GM23338 (cell line): ENCODE measurements around the gene TXNDC2. TPM values are rescaled to one million over a fixed set of nuclear protein-coding genes. Genes with fewer than 3 reads are reported as not detected.

Source experiments
- ATAC-seq: fragments of 200-7000 bp; cut with Tn5 transposase; 3 replicates; pipeline ENCODE4 v1.9.1; 2020
- DNase-seq: peaks from one replicate; pipeline ENCODE4 v3.0.0-alpha.2; 2015; ENCODE audit warnings: low spot score
- H2AFZ ChIP-seq: fragments of 200-600 bp; sonication (generic); 2 replicates; pipeline ENCODE4 v1.8.0; 2016; ENCODE audit warnings: antibody characterized with exemption, mild to moderate bottlenecking, moderate library complexity
- H3F3A ChIP-seq: fragments of 200-600 bp; sonication (generic); replicated peaks from 2 replicates; pipeline ENCODE4 v1.8.0; 2017; ENCODE audit warnings: antibody characterized with exemption, mixed run types, low read depth
- H3K27ac ChIP-seq: fragments of 200-600 bp; sonication (generic); 2 replicates; pipeline ENCODE4 v1.6.1; 2016; ENCODE audit warnings: low read depth
- H3K27me3 ChIP-seq: fragments of 200-600 bp; sonication (generic); 2 replicates; pipeline ENCODE4 v1.8.0; 2016; ENCODE audit warnings: mild to moderate bottlenecking, mixed run types, moderate library complexity; ENCODE audit not compliant: insufficient read depth
- H3K36me3 ChIP-seq: fragments of 200-600 bp; sonication (generic); 2 replicates; pipeline ENCODE4 v1.8.0; 2016; ENCODE audit warnings: mild to moderate bottlenecking; ENCODE audit not compliant: insufficient read depth
- H3K4me1 ChIP-seq: fragments of 200-600 bp; sonication (generic); 2 replicates; pipeline ENCODE4 v1.8.0; 2016; ENCODE audit warnings: mild to moderate bottlenecking, moderate library complexity; ENCODE audit not compliant: insufficient read depth
- H3K4me2 ChIP-seq: fragments of 200-600 bp; sonication (generic); 2 replicates; pipeline ENCODE4 v1.7.1; 2017; ENCODE audit warnings: mixed run types
- H3K4me3 ChIP-seq: fragments of 200-600 bp; sonication (generic); 2 replicates; pipeline ENCODE4 v1.6.1; 2016; ENCODE audit warnings: mixed run types
- H3K79me2 ChIP-seq: fragments of 200-600 bp; sonication (generic); replicated peaks from 2 replicates; pipeline ENCODE4 v1.8.0; 2017; ENCODE audit warnings: mild to moderate bottlenecking; ENCODE audit not compliant: insufficient read depth
- H3K9me2 ChIP-seq: fragments of 200-600 bp; sonication (generic); 2 replicates; pipeline ENCODE4 v1.8.0; 2017; ENCODE audit not compliant: insufficient read depth
- H4K20me1 ChIP-seq: fragments of 200-600 bp; sonication (generic); replicated peaks from 2 replicates; pipeline ENCODE4 v1.8.0; 2017; ENCODE audit warnings: mild to moderate bottlenecking; ENCODE audit not compliant: insufficient read depth
- H3K27ac Mint-ChIP-seq: 2 replicates; pipeline ENCODE4 v1.8.0; 2020; ENCODE audit warnings: inconsistent platforms, mild to moderate bottlenecking, moderate library complexity, mixed read lengths
- H3K27me3 Mint-ChIP-seq: 3 replicates; pipeline ENCODE4 v1.8.0; 2022; ENCODE audit warnings: low read depth, mild to moderate bottlenecking, moderate library complexity, mixed read lengths, inconsistent platforms; ENCODE audit not compliant: insufficient read depth, poor library complexity
- H3K36me3 Mint-ChIP-seq: 3 replicates; pipeline ENCODE4 v1.8.0; 2021; ENCODE audit warnings: low read depth, mild to moderate bottlenecking, inconsistent platforms, moderate library complexity, mixed read lengths
- H3K4me1 Mint-ChIP-seq: 3 replicates; pipeline ENCODE4 v1.8.0; 2020; ENCODE audit warnings: mild to moderate bottlenecking, inconsistent platforms, mixed read lengths
- H3K4me3 Mint-ChIP-seq: 3 replicates; pipeline ENCODE4 v1.8.0; 2021; ENCODE audit warnings: moderate library complexity, mild to moderate bottlenecking, inconsistent platforms, mixed read lengths
- H3K9me3 Mint-ChIP-seq: 3 replicates; pipeline ENCODE4 v1.8.0; 2020; ENCODE audit warnings: moderate library complexity, mild to moderate bottlenecking, inconsistent platforms, mixed read lengths
- CREB1 ChIP-seq: fragments of 250-450 bp; sonication (Bioruptor Pico); IDR thresholded peaks from 2 replicates; pipeline ENCODE4 v1.5.0; 2020; ENCODE audit warnings: low read depth, mild to moderate bottlenecking, moderate library complexity
- JUNB ChIP-seq: IDR thresholded peaks from one replicate; pipeline ENCODE4 v1.6.1; 2016; ENCODE audit warnings: antibody characterized with exemption; ENCODE audit not compliant: unreplicated experiment
- NANOG ChIP-seq: IDR thresholded peaks from 2 replicates; pipeline ENCODE4 v1.6.1; 2016; ENCODE audit warnings: antibody characterized with exemption, borderline replicate concordance
- ZNF114 ChIP-seq: fragments of 250-450 bp; sonication (Bioruptor Pico); IDR thresholded peaks from 2 replicates; pipeline ENCODE4 v1.5.0; 2020; ENCODE audit warnings: mild to moderate bottlenecking, moderate library complexity
- ZNF331 ChIP-seq: fragments of 250-450 bp; sonication (Bioruptor Pico); IDR thresholded peaks from 2 replicates; pipeline ENCODE4 v1.5.0; 2020; ENCODE audit warnings: low read depth, mild to moderate bottlenecking, moderate library complexity
- polyA plus RNA-seq: library from polyadenylated mRNA; unstranded; fragments of >200 nt; fragmentation: Nextera tagmentation; extraction: Ambion mirVana; gene quantifications from 2 replicates; pipeline ENCODE4 v1.2.1, GENCODE V29; 2016
- total RNA-seq: library from RNA; depleted of rRNA; stranded (reverse); fragments of >200 nt; shearing (Covaris generic); gene quantifications from 2 replicates; pipeline ENCODE4 v1.2.3, GENCODE V29; 2014
- TF ChIP-seq, protein P1 (sequence below): IDR thresholded peaks from 2 replicates; pipeline ENCODE4 v1.6.1; 2016; ENCODE audit warnings: antibody characterized with exemption
- TF ChIP-seq, protein P2 (sequence below): fragments of 250-450 bp; sonication (Bioruptor Pico); IDR thresholded peaks from 2 replicates; pipeline ENCODE4 v1.5.0; 2020; ENCODE audit warnings: mild to moderate bottlenecking, moderate library complexity

Gene TXNDC2
- total and polyA plus RNA-seq, 2 experiments from 2014 or later, result 0.16 TPM; not detected in 1

DNA sequence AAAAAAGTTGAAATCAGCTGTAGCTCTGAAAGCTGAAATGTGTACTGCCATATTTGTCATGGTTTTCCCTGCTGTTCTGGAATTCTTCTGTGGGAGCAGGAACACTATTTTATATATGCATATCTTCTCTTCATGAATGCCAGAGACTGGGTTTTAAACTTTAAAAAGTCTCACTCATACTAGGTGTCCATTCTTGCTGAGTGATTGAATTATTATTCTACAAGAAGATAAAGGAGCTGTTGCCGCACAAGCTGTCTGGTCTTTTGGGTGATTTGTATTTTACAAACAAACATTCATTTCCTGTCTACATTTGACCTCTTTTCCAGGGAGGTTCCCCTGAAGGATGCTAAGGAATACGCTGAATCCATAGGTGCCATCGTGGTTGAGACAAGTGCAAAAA is 40.5 kb upstream of the TXNDC2 start:
- Mint-ChIP-seq H3K27ac (no peak overlapping the region), H3K36me3 (no peaks in the 10 kb centered on the region), H3K4me3 (no peak overlapping the region), H3K4me1 (peaks cover 24% of the 10 kb centered on the region), H3K9me3 (no peaks in the 10 kb centered on the region; the same call in 2 of the 3 replicates), H3K27me3 (peaks cover 2% of the 10 kb centered on the region)
- Histone ChIP-seq H3K4me2 (no peak overlapping the region), H3F3A (0 out of 2 replicates have a peak, but pooled peaks cover 3% of the 10 kb centered on the region), H3K9me2 (no peaks in the 10 kb centered on the region; the same call in 1 of the 2 replicates), H4K20me1 (no peaks in the 10 kb centered on the region), H3K4me1 (peaks cover 12% of the 10 kb centered on the region), H3K36me3 (no peaks in the 10 kb centered on the region), H3K27ac (no peak overlapping the region), H2AFZ (no peak overlapping the region), H3K4me3 (no peak overlapping the region), H3K79me2 (no peaks in the 10 kb centered on the region), H3K27me3 (no peaks in the 10 kb centered on the region)
- ATAC-seq (no peak), DNase-seq (no peak)
- TF ChIP-seq, protein P1, sequence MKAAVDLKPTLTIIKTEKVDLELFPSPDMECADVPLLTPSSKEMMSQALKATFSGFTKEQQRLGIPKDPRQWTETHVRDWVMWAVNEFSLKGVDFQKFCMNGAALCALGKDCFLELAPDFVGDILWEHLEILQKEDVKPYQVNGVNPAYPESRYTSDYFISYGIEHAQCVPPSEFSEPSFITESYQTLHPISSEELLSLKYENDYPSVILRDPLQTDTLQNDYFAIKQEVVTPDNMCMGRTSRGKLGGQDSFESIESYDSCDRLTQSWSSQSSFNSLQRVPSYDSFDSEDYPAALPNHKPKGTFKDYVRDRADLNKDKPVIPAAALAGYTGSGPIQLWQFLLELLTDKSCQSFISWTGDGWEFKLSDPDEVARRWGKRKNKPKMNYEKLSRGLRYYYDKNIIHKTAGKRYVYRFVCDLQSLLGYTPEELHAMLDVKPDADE, result no peak
- TF ChIP-seq ZNF114 (no peak), NANOG (no peak), JUNB (no peak), CREB1 (CRISPR knock-in tag) (no peak), ZNF331 (CRISPR knock-in tag) (no peak)
- TF ChIP-seq, protein P2, sequence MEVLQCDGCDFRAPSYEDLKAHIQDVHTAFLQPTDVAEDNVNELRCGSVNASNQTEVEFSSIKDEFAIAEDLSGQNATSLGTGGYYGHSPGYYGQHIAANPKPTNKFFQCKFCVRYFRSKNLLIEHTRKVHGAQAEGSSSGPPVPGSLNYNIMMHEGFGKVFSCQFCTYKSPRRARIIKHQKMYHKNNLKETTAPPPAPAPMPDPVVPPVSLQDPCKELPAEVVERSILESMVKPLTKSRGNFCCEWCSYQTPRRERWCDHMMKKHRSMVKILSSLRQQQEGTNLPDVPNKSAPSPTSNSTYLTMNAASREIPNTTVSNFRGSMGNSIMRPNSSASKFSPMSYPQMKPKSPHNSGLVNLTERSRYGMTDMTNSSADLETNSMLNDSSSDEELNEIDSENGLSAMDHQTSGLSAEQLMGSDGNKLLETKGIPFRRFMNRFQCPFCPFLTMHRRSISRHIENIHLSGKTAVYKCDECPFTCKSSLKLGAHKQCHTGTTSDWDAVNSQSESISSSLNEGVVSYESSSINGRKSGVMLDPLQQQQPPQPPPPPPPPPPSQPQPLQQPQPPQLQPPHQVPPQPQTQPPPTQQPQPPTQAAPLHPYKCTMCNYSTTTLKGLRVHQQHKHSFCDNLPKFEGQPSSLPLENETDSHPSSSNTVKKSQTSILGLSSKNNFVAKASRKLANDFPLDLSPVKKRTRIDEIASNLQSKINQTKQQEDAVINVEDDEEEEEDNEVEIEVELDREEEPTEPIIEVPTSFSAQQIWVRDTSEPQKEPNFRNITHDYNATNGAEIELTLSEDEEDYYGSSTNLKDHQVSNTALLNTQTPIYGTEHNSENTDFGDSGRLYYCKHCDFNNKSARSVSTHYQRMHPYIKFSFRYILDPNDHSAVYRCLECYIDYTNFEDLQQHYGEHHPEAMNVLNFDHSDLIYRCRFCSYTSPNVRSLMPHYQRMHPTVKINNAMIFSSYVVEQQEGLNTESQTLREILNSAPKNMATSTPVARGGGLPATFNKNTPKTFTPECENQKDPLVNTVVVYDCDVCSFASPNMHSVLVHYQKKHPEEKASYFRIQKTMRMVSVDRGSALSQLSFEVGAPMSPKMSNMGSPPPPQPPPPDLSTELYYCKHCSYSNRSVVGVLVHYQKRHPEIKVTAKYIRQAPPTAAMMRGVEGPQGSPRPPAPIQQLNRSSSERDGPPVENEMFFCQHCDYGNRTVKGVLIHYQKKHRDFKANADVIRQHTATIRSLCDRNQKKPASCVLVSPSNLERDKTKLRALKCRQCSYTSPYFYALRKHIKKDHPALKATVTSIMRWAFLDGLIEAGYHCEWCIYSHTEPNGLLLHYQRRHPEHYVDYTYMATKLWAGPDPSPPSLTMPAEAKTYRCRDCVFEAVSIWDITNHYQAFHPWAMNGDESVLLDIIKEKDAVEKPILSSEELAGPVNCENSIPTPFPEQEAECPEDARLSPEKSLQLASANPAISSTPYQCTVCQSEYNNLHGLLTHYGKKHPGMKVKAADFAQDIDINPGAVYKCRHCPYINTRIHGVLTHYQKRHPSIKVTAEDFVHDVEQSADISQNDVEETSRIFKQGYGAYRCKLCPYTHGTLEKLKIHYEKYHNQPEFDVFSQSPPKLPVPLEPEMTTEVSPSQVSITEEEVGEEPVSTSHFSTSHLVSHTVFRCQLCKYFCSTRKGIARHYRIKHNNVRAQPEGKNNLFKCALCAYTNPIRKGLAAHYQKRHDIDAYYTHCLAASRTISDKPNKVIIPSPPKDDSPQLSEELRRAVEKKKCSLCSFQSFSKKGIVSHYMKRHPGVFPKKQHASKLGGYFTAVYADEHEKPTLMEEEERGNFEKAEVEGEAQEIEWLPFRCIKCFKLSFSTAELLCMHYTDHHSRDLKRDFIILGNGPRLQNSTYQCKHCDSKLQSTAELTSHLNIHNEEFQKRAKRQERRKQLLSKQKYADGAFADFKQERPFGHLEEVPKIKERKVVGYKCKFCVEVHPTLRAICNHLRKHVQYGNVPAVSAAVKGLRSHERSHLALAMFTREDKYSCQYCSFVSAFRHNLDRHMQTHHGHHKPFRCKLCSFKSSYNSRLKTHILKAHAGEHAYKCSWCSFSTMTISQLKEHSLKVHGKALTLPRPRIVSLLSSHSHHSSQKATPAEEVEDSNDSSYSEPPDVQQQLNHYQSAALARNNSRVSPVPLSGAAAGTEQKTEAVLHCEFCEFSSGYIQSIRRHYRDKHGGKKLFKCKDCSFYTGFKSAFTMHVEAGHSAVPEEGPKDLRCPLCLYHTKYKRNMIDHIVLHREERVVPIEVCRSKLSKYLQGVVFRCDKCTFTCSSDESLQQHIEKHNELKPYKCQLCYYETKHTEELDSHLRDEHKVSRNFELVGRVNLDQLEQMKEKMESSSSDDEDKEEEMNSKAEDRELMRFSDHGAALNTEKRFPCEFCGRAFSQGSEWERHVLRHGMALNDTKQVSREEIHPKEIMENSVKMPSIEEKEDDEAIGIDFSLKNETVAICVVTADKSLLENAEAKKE (CRISPR knock-in tag), result no peak
